ENCODE measurements around the gene ETV6.

The ETV6 gene

GRCh38 chr12:11870041-11870451 is 220.6 kb downstream of the ETV6 start:
- no peak for DNase-seq

DNA sequence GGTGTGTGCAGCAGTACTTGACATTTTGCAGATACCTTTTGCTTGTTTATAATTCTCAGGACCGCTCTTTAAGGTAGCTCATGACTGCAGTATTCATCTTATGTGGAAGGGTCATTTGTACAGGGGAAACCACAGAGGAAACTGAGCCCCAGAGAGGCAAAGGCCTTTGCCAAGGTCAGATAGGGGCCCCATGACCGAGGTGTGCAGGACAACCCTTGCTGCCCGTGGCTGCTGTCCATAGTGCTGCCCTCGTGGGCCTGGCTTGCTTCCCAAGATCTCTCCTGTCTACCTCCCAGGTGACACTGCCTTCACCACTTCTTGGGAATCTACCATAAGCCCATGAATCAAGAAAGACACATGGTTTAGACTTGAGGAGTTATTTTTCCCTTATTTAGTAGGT is 222.6 kb downstream of the ETV6 start:
- DNase-seq, result no peak

DNA sequence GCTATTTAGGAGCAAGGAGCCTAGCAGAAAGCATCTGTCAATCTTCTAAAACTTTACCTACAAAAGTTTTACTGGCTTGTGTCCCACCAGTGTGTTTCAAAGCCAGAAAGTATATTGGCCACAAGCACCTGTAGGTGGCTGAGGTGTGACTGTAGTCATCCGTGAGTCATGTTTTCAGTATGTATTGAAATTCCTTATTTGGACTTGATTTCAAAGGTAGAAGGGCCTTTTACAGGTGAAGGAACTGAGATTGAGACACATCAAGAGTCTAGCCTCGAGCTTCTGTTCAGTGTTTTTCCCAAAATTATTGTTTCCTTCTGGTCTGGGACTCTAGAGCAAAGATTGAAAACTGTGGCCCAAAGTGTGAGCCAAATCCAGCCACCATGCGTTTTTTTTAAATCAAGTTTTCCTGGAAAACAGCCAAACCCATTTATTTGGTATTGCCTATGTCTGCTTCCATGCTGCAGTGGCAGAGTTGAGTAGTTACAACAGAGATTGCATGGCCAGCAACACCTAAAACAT is 226.0 kb downstream of the ETV6 start:
- DNase-seq, result no peak

- DNase-seq, result no peak
Observed at GRCh38 chr12:11876307-11876706, 226.8 kb downstream of the ETV6 start.

DNA sequence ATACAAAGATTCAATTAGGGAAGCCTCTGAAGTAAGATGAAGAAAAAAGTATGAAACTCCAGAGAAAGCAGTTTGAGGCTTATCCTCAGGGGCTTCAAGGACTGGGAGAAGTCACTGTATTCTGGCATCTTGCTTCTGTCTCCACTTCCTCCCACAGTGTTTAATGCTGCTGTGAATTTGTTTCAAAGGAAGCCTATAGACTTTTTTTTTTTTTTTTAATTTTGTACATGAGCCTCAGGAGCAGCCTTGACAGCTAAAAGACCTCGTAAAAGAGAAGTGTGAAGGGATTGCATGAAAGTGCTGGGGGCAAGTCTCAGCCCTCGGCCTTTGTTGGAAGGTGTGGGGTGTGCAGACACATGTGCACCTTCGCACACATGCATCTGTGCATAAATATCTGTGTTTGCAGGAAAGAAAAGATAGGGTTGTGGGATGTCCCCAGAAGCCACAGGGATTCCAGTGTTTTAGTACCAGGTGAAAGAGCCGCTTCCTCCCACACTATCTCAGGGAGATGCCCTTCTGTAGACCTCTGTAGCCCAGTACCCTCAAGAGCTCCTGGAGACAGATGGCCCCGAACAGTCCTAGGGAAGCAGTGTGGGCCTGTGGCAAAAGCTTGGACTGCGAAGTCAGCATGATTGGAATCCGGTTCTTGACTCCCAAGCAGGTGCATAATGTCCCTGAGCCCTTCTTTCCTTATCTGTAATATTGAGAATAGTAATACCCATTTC is 227.8 kb downstream of the ETV6 start:
- no peak for DNase-seq

GRCh38 chr12:11877869-11878780 is 228.7 kb downstream of the ETV6 start:
- peak; percentile 93 for DNase-seq

DNA sequence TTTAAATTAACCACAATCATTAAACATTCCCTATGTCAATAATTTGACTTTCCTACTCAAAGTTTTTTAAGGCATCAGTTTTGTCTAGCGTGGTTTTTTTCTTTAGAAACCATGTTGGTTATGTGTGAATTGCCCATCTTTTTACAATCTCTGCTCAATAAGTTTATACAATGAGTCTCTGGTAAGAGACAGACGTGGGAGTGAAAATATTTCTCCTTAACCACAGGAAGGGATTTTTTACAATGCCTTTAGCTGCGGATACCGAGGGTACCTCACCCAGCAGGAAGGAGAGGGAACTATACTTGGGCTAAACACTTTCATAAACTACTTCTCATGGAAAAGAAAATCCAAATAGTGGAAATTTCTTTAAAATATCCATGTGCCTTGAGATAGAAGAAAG is 229.8 kb downstream of the ETV6 start:
- no peak for DNase-seq

- no peak for DNase-seq
Observed at GRCh38 chr12:11880381-11880780, 230.9 kb downstream of the ETV6 start.

DNA sequence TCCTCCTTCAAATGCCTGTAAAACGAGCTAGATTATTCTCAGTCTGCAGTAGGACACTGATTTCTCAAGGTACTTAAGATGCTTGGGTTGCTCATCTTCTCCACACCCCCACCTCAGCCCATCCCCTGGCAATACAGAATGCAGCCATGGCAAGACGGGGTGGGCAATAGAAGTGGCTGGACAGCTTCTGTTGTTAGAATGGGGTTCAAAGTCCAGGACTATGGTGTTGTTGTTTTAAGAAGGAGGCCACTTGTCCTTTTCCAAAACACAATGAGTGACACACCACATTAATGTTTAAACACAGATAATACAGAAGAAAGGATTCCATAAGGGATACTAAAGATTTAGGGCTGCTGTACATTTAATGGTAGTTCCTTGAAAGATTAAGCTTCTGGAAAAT is 232.4 kb downstream of the ETV6 start:
- no peak for DNase-seq

- DNase-seq, result peak; percentile 31
Observed at GRCh38 chr12:11882301-11883019, 233.0 kb downstream of the ETV6 start.

DNA sequence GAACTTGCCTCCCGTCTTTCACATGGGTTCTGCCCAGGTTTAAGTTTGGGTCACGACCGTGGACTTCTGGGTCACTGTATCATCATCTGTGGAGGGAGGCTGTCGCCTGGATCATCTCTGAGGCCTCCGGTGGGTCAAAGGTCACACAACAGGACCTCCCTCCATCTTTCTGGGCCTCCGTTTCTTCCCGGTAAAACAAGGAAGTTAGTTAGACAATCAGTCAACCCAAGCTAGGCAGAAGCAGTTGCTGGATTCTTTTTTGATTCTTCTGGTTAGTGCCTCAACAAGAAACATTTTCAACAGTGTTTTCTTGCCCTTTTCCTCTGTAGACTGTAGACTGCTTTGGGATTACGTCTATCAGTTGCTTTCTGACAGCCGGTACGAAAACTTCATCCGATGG is 234.6 kb downstream of the ETV6 start:
- no peak for DNase-seq

GRCh38 chr12:11884706-11885105 is 235.2 kb downstream of the ETV6 start:
- no peak for DNase-seq

GRCh38 chr12:11885261-11886038 is 236.0 kb downstream of the ETV6 start:
- DNase-seq, result peak; percentile 57

DNA sequence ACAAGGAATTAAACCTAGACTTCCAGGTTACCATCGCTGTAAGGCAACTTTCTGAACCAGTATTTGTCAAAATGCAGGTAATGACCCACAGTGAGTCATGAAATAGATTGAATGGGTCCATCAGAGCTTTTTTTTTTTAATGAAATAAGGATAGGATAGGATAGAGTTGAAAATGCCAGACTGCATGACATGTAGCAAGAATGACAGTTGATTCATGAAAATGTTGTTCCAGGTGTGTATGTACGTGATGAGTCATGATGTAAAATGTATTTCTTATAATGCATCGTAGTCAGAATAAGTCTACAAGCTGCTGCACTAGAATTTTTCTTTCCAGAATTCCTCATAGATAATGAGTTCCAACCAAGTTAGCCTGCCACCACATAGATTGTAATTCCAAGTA is 236.9 kb downstream of the ETV6 start:
- DNase-seq, result no peak

DNA sequence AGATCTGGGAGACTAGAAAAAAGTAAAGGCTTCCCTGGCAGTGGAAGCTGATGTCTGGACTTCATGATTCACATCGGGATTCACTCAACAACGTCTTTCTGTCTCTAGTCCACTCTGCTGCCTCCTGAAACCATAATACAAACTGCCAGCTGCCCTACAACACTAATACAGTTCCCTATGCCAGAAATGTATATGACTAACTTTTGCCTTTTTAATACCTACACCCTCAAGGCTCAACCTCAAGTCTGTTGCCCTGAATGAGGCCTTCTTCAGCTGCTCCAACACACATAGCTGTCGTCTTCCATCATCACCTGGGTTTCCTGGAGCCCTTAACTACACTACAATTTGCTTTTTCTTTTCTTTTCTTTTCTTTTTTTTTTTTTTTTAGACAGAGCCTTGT is 238.6 kb downstream of the ETV6 start:
- no peak for DNase-seq

GRCh38 chr12:11891346-11891745 is 241.9 kb downstream of the ETV6 start:
- DNase-seq, result no peak

- no peak for DNase-seq
Observed at GRCh38 chr12:11891754-11892386, 242.4 kb downstream of the ETV6 start.

- no peak for DNase-seq
Observed at GRCh38 chr12:11893998-11894397, 244.5 kb downstream of the ETV6 start.

DNA sequence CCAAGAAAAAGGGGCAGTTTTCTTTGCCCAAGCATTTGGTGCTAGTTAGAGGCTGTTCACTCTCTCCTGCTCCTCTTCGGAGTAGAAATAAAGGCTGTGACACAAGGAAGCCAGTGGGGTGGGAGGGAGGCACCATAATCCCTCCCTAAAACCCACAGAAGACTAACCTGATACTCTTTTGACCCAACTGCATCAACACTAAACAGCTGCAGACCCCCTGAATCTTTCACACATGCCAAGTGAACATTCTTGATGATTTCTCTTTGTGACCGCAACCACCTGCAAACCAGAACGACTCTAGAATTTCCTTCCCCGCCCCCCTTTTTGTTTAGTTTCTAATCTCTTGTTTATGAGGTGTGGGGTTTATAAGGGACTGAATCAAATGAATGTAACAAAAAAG is 245.4 kb downstream of the ETV6 start:
- no peak for DNase-seq

GRCh38 chr12:11895421-11896078 is 246.1 kb downstream of the ETV6 start:
- no peak for DNase-seq

GRCh38 chr12:11896417-11896929 is 247.0 kb downstream of the ETV6 start:
- DNase-seq, result peak; percentile 49
